HG03108 (cell line): ENCODE measurements around the gene GRIN2D.

Experiments used
- ATAC-seq: cut with Tn5 transposase; IDR thresholded peaks from one replicate; pipeline ENCODE4 v1.9.1; 2021; ENCODE audit warnings: moderate library complexity; ENCODE audit not compliant: unreplicated experiment

The GRIN2D gene

GRCh38 chr19:48441360-48442050 lies 48.0 kb downstream of the GRIN2D start:
- ATAC-seq, result no peak

DNA sequence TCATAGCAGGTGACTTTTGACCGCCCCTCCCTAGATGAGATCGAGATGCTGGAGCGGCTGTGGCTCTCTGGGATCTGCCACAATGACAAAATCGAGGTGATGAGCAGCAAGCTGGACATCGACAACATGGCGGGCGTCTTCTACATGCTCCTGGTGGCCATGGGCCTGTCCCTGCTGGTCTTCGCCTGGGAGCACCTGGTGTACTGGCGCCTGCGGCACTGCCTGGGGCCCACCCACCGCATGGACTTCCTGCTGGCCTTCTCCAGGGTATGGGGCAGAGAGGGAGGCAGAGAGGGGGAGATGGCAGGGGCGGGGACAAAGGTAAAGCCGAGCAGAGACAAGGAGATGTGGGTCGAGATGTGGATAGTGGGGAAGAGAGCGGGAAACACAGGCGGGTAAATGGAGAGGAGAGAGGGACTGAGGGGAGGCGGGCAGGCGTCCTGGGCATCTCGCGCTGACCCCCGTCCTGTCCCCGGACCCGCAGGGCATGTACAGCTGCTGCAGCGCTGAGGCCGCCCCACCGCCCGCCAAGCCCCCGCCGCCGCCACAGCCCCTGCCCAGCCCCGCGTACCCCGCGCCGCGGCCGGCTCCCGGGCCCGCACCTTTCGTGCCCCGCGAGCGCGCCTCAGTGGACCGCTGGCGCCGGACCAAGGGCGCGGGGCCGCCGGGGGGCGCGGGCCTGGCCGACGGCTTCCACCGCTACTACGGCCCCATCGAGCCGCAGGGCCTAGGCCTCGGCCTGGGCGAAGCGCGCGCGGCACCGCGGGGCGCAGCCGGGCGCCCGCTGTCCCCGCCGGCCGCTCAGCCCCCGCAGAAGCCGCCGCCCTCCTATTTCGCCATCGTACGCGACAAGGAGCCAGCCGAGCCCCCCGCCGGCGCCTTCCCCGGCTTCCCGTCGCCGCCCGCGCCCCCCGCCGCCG lies 48.9 kb downstream of the GRIN2D start:
- ATAC-seq, result no peak

GRCh38 chr19:48443256-48443655 lies 49.8 kb downstream of the GRIN2D start:
- no peak for ATAC-seq
